Activated naive CD4-positive, alpha-beta T cell treated with anti-CD3 and anti-CD28 coated beads, Interleukin-2, amount 10 ng/mL, durations not matched to agents 5 hours and 36 hours (primary cell): ENCODE data around the gene ANKRD1. TPM values are rescaled to one million over a fixed set of nuclear protein-coding genes. Genes with fewer than 3 reads are reported as not detected.

ENCODE experiments used
- total RNA-seq, 2 experiments: library from RNA; stranded (reverse); gene quantifications; one replicate each; pipeline ENCODE4 v1.2.3, GENCODE V29; 2021

ANKRD1 gene
- not detected for total RNA-seq

GRCh38 chr10:90920986-90921666 is at the start of gene ANKRD1:
TSS of gene ANKRD1 (minus strand) at chr10:90921087. CDS start at chr10:90921027, 60 bp downstream.

GRCh38 chr10:90871766-90872647 is 48.9 kb downstream of the ANKRD1 start, which contains the start of gene RPP30:
TSS of gene RPP30 (plus strand) at chr10:90871974. CDS start at chr10:90871987, 13 bp downstream.

Other genes with a start within 250 kb of the ANKRD1 start
- gene HTR7, start 63.0 kb downstream of the ANKRD1 start, total RNA-seq: not detected
- 10 to 100 TPM; 35.6 to 38.0 TPM for gene RPP30, start 49.1 kb downstream of the ANKRD1 start, total RNA-seq